Measurements from ENCODE around the gene PAAF1.
A peak's percentile ranks its signal among the peaks of the same experiment; 100 is the strongest.

PAAF1 gene

GRCh38 chr11:73945396-73945795 lies 68.6 kb downstream of the PAAF1 start:
- Mint-ChIP-seq H3K4me3 (no peak overlapping the region), H3K9me3 (no peaks in the 10 kb centered on the region), H3K27me3 (ENCODE audit: low read depth) (no peaks in the 10 kb centered on the region), H3K36me3 (ENCODE audit: low read depth) (no peaks in the 10 kb centered on the region), H3K27ac (no peak overlapping the region), H3K4me1 (ENCODE audit: low read depth) (peaks cover 1% of the 10 kb centered on the region)

GRCh38 chr11:73946798-73947458 lies 70.1 kb downstream of the PAAF1 start:
- no peaks in the 10 kb centered on the region for H3K9me3 Mint-ChIP-seq
- H3K27me3 Mint-ChIP-seq (ENCODE audit: low read depth) = no peaks in the 10 kb centered on the region
- H3K4me3 Mint-ChIP-seq = no peak overlapping the region
- no peaks in the 10 kb centered on the region for H3K36me3 Mint-ChIP-seq (ENCODE audit: low read depth)
- no peak overlapping the region for H3K27ac Mint-ChIP-seq
- H3K4me1 Mint-ChIP-seq (ENCODE audit: low read depth) = peaks cover 1% of the 10 kb centered on the region

DNA sequence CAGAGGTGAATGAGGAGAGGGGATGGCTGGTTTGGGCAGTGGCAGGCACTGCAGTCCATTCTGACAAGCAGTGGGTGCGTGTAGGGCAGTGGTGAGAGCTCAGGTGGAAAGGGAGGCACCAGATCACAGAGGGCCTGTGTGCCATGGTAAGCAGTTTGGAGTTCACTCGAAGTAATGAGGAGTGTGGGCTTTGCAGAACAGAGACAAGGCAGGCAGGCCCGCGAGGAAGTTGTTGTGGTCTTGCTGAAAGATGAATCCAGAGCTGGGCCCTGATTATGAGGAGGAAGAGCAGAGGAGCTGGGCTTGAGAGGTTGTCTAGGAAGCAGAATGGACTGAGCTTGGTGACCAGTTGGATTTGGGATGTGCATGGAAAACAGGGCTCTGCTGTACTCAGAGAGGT lies 72.4 kb downstream of the PAAF1 start:
- no peaks in the 10 kb centered on the region for H3K27me3 Mint-ChIP-seq (ENCODE audit: low read depth)
- H3K4me3 Mint-ChIP-seq = no peak overlapping the region
- H3K27ac Mint-ChIP-seq = no peak overlapping the region

GRCh38 chr11:73949912-73950311 lies 73.1 kb downstream of the PAAF1 start:
- H3K4me3 Mint-ChIP-seq = no peak overlapping the region
- no peaks in the 10 kb centered on the region for H3K27me3 Mint-ChIP-seq (ENCODE audit: low read depth)
- no peaks in the 10 kb centered on the region for H3K36me3 Mint-ChIP-seq (ENCODE audit: low read depth)
- peaks cover 1% of the 10 kb centered on the region for H3K4me1 Mint-ChIP-seq (ENCODE audit: low read depth)
- no peak overlapping the region for H3K27ac Mint-ChIP-seq
- H3K9me3 Mint-ChIP-seq = no peaks in the 10 kb centered on the region

More for the DNA sequence above, 72.4 kb downstream of the PAAF1 start:
- Mint-ChIP-seq H3K36me3 (ENCODE audit: low read depth) (no peaks in the 10 kb centered on the region), H3K4me1 (ENCODE audit: low read depth) (peaks cover 1% of the 10 kb centered on the region), H3K9me3 (no peaks in the 10 kb centered on the region)

GRCh38 chr11:73950869-73951710 lies 74.3 kb downstream of the PAAF1 start, which contains the start of gene DNAJB13:
TSS of gene DNAJB13 (plus strand) at chr11:73951026. CDS start at chr11:73951070, 44 bp downstream.
- H3K27me3 Mint-ChIP-seq (ENCODE audit: low read depth) = no peaks in the 10 kb centered on the region
- no peaks in the 10 kb centered on the region for H3K36me3 Mint-ChIP-seq (ENCODE audit: low read depth)
- no peak within 1 kb of the TSS for H3K27ac Mint-ChIP-seq
- no peaks in the 10 kb centered on the region for H3K9me3 Mint-ChIP-seq
- H3K4me1 Mint-ChIP-seq (ENCODE audit: low read depth) = peaks cover 1% of the 10 kb centered on the region
- H3K4me3 Mint-ChIP-seq = no peak within 1 kb of the TSS

DNA sequence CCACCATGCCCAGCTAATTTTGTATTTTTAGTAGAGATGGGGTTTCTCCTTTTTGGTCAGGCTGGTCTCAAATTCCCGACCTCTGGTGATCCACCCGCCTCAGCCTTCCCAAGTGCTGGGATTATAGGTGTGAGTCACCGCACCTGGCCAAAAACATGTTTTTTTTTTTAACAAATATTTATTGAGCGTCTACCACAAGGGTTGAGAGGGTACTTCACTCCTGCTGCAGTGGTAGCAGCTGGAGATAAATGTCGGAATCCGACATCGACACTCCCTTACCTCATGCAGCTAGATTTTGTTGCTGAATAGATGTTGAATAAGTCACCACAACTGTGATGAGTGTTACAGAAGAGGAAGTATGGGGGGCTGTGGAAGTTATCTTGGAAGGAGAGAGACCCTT lies 75.0 kb downstream of the PAAF1 start:
- H3K4me1 Mint-ChIP-seq (ENCODE audit: low read depth) = no peaks in the 10 kb centered on the region
- H3K9me3 Mint-ChIP-seq = no peaks in the 10 kb centered on the region
- H3K36me3 Mint-ChIP-seq (ENCODE audit: low read depth) = no peaks in the 10 kb centered on the region
- no peak overlapping the region for H3K27ac Mint-ChIP-seq
- H3K27me3 Mint-ChIP-seq (ENCODE audit: low read depth) = peaks cover 2% of the 10 kb centered on the region
- no peak overlapping the region for H3K4me3 Mint-ChIP-seq

DNA sequence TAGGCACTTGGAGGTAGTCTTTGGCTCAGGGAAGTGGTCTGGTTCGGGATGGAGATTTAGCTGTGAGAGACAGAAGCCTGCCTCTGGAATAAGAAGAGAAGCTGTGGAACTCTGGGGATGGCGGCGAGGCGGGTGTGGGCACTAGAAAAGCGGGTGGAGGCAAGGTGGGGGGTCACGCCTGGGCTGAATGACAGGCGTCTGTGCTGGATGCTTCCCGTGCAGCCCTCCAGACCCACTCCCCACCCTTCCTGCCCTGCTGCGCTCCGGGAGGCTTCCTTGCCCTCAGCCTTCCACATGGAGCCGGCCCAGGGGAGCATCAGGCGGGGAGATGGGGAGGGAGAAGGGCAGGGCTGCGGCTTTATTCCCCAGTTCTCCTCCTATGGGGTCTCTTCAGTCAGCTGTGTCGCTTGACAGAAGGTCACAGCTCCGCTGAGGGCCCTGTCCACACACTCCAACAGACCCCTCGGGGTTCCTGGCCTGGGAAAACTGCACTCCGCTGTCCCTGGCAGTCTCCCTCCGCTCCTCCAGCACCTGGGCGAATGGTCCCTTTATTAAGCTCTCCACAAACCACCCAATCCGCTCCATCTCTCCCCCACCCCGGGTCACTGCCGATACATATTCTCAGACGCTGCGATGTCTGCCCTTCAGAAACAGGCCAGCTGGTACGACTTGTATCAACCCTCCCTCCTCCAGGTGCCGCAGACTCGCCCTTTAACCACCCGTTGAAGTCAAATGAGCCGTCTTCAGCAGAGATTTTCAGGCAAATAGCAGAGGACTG lies 80.3 kb downstream of the PAAF1 start:
- no peak overlapping the region for H3K27ac Mint-ChIP-seq
- no peaks in the 10 kb centered on the region for H3K36me3 Mint-ChIP-seq (ENCODE audit: low read depth)
- H3K4me1 Mint-ChIP-seq (ENCODE audit: low read depth) = peaks cover 4% of the 10 kb centered on the region
- H3K4me3 Mint-ChIP-seq = peak overlapping the region; percentile 25
- H3K27me3 Mint-ChIP-seq (ENCODE audit: low read depth) = peaks cover 3% of the 10 kb centered on the region
- no peaks in the 10 kb centered on the region for H3K9me3 Mint-ChIP-seq

DNA sequence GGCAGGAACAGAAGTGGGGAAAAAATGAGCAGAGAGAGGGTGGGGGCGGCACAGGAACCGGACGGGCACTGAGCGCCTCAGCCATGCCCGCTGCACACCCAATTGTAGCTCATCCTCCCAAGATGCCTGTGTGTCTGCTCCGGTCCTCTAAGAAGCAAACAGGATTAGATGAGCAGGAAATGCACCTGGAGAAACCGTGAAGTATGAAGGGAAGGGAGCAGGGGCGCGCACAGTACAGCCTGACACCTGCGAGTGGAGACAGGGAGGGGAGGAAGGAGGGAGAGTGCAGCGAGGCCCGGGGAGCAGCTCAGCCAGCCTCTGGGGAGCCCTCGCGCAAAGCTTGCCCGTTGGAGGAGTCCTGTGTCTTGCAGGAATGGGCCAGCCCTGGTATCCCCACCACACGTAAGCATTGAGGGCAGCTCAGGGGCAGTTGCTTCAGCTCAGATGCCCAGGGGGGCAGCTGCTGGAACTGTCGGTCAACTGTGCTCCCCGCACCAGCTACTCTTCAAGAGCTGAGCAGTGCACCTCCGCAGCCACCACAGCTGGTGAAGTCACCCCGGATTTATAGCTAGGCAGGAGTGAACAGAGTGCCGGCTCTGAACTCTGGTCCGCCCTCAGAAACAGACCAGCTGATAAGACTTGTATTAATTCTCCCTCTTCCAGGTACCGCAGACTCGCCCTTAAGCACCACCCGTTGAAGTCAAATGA lies 81.0 kb downstream of the PAAF1 start:
- Mint-ChIP-seq H3K27me3 (ENCODE audit: low read depth) (peaks cover 3% of the 10 kb centered on the region), H3K4me1 (ENCODE audit: low read depth) (peaks cover 4% of the 10 kb centered on the region), H3K4me3 (no peak overlapping the region), H3K36me3 (ENCODE audit: low read depth) (no peaks in the 10 kb centered on the region), H3K27ac (no peak overlapping the region), H3K9me3 (no peaks in the 10 kb centered on the region)

- Mint-ChIP-seq H3K9me3 (no peaks in the 10 kb centered on the region), H3K4me1 (ENCODE audit: low read depth) (peaks cover 4% of the 10 kb centered on the region), H3K27me3 (ENCODE audit: low read depth) (peaks cover 3% of the 10 kb centered on the region), H3K36me3 (ENCODE audit: low read depth) (no peaks in the 10 kb centered on the region), H3K27ac (no peak overlapping the region), H3K4me3 (no peak overlapping the region)
These were observed 81.8 kb downstream of the PAAF1 start for GRCh38 chr11:73958521-73959141.

DNA sequence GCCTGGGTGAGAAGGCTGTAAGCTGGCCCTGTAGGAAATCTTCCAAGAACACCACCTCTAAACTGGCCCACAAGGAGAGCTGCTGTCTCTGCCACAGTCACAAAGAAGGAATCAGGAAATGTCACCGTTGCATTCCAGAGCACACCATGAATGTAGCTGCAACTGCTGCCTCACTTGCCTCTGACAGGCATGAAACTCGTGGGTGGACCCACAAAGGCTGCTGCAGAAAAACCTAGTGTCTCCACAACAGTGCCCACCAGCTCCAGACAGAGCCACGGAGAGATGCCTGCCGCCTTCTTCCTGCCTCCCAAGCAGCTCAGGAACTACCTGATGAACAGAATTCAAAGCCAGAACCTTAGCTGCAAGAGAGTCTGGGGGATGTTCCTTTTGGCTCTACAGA lies 84.5 kb downstream of the PAAF1 start:
- Mint-ChIP-seq H3K36me3 (ENCODE audit: low read depth) (no peaks in the 10 kb centered on the region), H3K9me3 (no peaks in the 10 kb centered on the region), H3K27me3 (ENCODE audit: low read depth) (peaks cover 3% of the 10 kb centered on the region), H3K4me3 (no peak overlapping the region), H3K27ac (no peak overlapping the region), H3K4me1 (ENCODE audit: low read depth) (peaks cover 15% of the 10 kb centered on the region)

- Mint-ChIP-seq H3K4me1 (ENCODE audit: low read depth) (peaks cover 15% of the 10 kb centered on the region), H3K27me3 (ENCODE audit: low read depth) (no peaks in the 10 kb centered on the region), H3K4me3 (no peak overlapping the region), H3K9me3 (no peaks in the 10 kb centered on the region), H3K27ac (no peak overlapping the region), H3K36me3 (ENCODE audit: low read depth) (no peaks in the 10 kb centered on the region)
These were observed 85.4 kb downstream of the PAAF1 start for GRCh38 chr11:73962101-73962705.

GRCh38 chr11:73963861-73964260 lies 87.1 kb downstream of the PAAF1 start:
- H3K4me3 Mint-ChIP-seq = no peak overlapping the region
- no peaks in the 10 kb centered on the region for H3K36me3 Mint-ChIP-seq (ENCODE audit: low read depth)
- no peaks in the 10 kb centered on the region for H3K9me3 Mint-ChIP-seq
- H3K4me1 Mint-ChIP-seq (ENCODE audit: low read depth) = peaks cover 16% of the 10 kb centered on the region
- H3K27ac Mint-ChIP-seq = no peak overlapping the region
- no peaks in the 10 kb centered on the region for H3K27me3 Mint-ChIP-seq (ENCODE audit: low read depth)

DNA sequence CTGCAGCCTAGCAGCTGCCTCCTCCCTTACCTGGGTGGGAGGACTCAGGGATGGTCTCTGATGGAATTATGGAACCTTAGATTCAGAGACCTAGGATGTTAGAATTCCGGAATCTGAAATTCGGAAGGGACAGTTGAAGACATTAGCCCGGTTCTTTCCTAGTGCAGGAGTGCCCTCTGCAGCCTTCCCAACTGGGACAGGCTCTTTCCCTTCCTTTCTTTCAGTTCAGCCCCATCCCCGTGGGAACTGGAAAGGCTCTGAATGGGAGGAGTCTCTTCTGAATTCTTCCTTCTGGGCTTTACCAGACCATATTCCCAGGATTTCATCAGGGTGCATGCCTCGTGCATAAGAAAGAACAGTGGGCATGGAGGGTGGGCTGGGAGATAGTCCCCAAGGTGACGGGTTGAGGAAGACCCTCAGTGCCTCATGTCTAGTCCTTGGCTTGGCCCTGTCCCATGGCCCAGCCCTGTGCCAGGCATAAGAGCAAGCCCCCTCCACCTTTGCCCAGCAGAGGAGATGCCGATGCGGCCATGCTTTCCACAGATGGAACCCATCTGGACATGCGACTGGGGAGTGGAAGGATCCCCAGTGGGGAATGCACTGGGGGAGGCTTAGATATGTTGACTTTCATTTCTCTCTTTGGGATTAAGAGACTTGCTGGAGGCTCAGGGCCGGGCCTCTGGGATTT lies 88.4 kb downstream of the PAAF1 start:
- Mint-ChIP-seq H3K36me3 (ENCODE audit: low read depth) (no peaks in the 10 kb centered on the region), H3K9me3 (no peaks in the 10 kb centered on the region), H3K4me1 (ENCODE audit: low read depth) (peaks cover 29% of the 10 kb centered on the region), H3K27me3 (ENCODE audit: low read depth) (no peaks in the 10 kb centered on the region), H3K27ac (no peak overlapping the region), H3K4me3 (peak overlapping the region; percentile 47)
